Measurements from ENCODE around the gene ADH6.

DNA sequence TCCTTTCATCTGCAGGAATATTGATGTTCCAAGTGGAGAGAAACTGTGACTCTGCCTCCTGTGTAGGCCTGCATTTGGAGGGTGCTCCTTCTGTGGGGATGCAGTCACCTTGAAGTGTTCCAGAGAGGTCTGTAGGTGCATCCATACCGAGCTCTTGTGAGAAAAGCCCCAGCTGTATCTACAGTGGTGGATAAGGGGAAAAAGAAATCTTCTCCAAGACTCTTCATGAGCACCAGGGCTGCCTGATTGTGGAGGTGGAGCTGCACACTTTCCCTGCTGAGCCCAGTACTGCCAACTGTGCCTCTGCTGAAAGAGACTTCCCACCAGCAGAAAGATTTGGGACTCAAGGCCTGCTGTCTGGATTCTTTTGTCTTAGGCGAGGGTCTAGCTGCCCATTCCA lies 39.9 kb downstream of the ADH6 start:
- TF ChIP-seq ARNTL (CRISPR knock-in tag; IDR thresholded peaks at IDR 0.05; ENCODE audit: borderline replicate concordance, low read depth), result no peak
- no peak for TF ChIP-seq ESRRG (CRISPR knock-in tag; IDR thresholded peaks at IDR 0.05)
- TF ChIP-seq ZC3H10 (CRISPR knock-in tag; IDR thresholded peaks at IDR 0.05), result no peak
- TF ChIP-seq ZFP3 (CRISPR knock-in tag; IDR thresholded peaks at IDR 0.05), result no peak
- TF ChIP-seq, protein P1, sequence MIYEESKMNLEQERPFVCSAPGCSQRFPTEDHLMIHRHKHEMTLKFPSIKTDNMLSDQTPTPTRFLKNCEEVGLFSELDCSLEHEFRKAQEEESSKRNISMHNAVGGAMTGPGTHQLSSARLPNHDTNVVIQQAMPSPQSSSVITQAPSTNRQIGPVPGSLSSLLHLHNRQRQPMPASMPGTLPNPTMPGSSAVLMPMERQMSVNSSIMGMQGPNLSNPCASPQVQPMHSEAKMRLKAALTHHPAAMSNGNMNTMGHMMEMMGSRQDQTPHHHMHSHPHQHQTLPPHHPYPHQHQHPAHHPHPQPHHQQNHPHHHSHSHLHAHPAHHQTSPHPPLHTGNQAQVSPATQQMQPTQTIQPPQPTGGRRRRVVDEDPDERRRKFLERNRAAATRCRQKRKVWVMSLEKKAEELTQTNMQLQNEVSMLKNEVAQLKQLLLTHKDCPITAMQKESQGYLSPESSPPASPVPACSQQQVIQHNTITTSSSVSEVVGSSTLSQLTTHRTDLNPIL (CRISPR knock-in tag; IDR thresholded peaks at IDR 0.05; ENCODE audit: low read depth), result no peak
- no peak for TF ChIP-seq ZNF8 (CRISPR knock-in tag; IDR thresholded peaks at IDR 0.05)
- TF ChIP-seq, protein P2, sequence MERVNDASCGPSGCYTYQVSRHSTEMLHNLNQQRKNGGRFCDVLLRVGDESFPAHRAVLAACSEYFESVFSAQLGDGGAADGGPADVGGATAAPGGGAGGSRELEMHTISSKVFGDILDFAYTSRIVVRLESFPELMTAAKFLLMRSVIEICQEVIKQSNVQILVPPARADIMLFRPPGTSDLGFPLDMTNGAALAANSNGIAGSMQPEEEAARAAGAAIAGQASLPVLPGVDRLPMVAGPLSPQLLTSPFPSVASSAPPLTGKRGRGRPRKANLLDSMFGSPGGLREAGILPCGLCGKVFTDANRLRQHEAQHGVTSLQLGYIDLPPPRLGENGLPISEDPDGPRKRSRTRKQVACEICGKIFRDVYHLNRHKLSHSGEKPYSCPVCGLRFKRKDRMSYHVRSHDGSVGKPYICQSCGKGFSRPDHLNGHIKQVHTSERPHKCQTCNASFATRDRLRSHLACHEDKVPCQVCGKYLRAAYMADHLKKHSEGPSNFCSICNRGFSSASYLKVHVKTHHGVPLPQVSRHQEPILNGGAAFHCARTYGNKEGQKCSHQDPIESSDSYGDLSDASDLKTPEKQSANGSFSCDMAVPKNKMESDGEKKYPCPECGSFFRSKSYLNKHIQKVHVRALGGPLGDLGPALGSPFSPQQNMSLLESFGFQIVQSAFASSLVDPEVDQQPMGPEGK (CRISPR knock-in tag; IDR thresholded peaks at IDR 0.05; ENCODE audit: borderline replicate concordance), result no peak
- TF ChIP-seq ZNF565 (CRISPR knock-in tag; conservative IDR thresholded peaks at IDR 0.05; ENCODE audit: low read depth), result no peak
- TF ChIP-seq PPARA (CRISPR knock-in tag; IDR thresholded peaks at IDR 0.05; ENCODE audit: borderline replicate concordance), result no peak
- TF ChIP-seq CSDC2 (CRISPR knock-in tag; IDR thresholded peaks at IDR 0.05), result no peak
